IMR-90 (cell line): Measurements from ENCODE around the gene CLP1. TPM values are rescaled to one million over a fixed set of nuclear protein-coding genes. Genes with fewer than 3 reads are reported as not detected.
"Not testable (repeated sequence)": the region's sequence is repeated elsewhere in the genome, so short reads cannot be mapped to it uniquely, and the experiment has no call there.

Source experiments
- ATAC-seq: fragments of 200-7000 bp; cut with Tn5 transposase; 2 replicates; pipeline ENCODE4 v1.9.1; 2020; ENCODE audit warnings: low read depth, mild to moderate bottlenecking, moderate library complexity
- BruUV-seq: library from RNA; stranded (reverse); fragments of 400-500 nt; replicated peaks from 2 replicates; lab custom pipeline; 2021; lab: Mats Ljungman, UMichigan
- CTCF ChIA-PET: fragments of 300-600 bp; formaldehyde crosslinking; extraction: SDS; loops from one replicate; lab custom pipeline; 2021; ENCODE audit warnings: antibody characterized with exemption; lab: Yijun Ruan, JAX
- POLR2A ChIA-PET: fragments of 300-600 bp; sonication (Branson Sonifier 250); formaldehyde crosslinking; loops from one replicate; lab custom pipeline; 2022; ENCODE audit warnings: antibody characterized with exemption; ENCODE audit not compliant: unreplicated experiment; lab: Charles Lee
- DNase-seq: peaks from one replicate; pipeline ENCODE4 v3.0.0; 2013
- H2AFZ ChIP-seq: replicated peaks from 2 replicates; pipeline ENCODE3; 2013; ENCODE audit warnings: low read length, mild to moderate bottlenecking; ENCODE audit not compliant: poor library complexity
- H2AK5ac ChIP-seq: 2 replicates; pipeline ENCODE4 v1.6.1; 2013; ENCODE audit warnings: low read depth, low read length, inconsistent platforms
- H2AK9ac ChIP-seq: replicated peaks from 2 replicates; pipeline ENCODE3; 2013; ENCODE audit warnings: mild to moderate bottlenecking, low read depth, low read length, moderate library complexity; ENCODE audit not compliant: poor library complexity
- H2BK120ac ChIP-seq: 2 replicates; pipeline ENCODE4 v1.6.1; 2013; ENCODE audit warnings: low read depth, low read length, inconsistent platforms
- H2BK15ac ChIP-seq: 3 replicates; pipeline ENCODE4 v1.6.1; 2013; ENCODE audit warnings: low read depth, low read length, inconsistent platforms
- H2BK20ac ChIP-seq: 2 replicates; pipeline ENCODE4 v1.6.1; 2013; ENCODE audit warnings: low read depth, mild to moderate bottlenecking, inconsistent platforms, low read length, moderate library complexity
- H2BK5ac ChIP-seq: 2 replicates; pipeline ENCODE4 v1.6.1; 2013; ENCODE audit warnings: mild to moderate bottlenecking, low read depth, low read length, inconsistent platforms; ENCODE audit not compliant: poor library complexity, severe bottlenecking
- H3K14ac ChIP-seq: replicated peaks from 2 replicates; pipeline ENCODE4 v1.6.1; 2013; ENCODE audit warnings: low read depth, low read length, inconsistent platforms
- H3K18ac ChIP-seq: 2 replicates; pipeline ENCODE4 v1.6.1; 2013; ENCODE audit warnings: low read depth, low read length, control low read depth
- H3K23ac ChIP-seq: 2 replicates; pipeline ENCODE4 v1.6.1; 2013; ENCODE audit warnings: low read depth, low read length, inconsistent platforms
- H3K27ac ChIP-seq: 2 replicates; pipeline ENCODE4 v1.5.1; 2013; ENCODE audit warnings: mild to moderate bottlenecking, control low read depth, low read length; ENCODE audit not compliant: insufficient read depth
- H3K27me3 ChIP-seq: 2 replicates; pipeline ENCODE4 v1.6.1; 2013; ENCODE audit warnings: low read length; ENCODE audit not compliant: control insufficient read depth, insufficient read depth
- H3K36me3 ChIP-seq: 2 replicates; pipeline ENCODE4 v1.6.1; 2013; ENCODE audit warnings: low read length, mixed read lengths; ENCODE audit not compliant: control insufficient read depth, insufficient read depth
- H3K4ac ChIP-seq: 2 replicates; pipeline ENCODE4 v1.6.1; 2013; ENCODE audit warnings: low read depth, low read length, inconsistent platforms
- H3K4me1 ChIP-seq: 2 replicates; pipeline ENCODE4 v1.6.1; 2013; ENCODE audit warnings: low read length, mixed read lengths; ENCODE audit not compliant: control insufficient read depth, insufficient read depth
- H3K4me2 ChIP-seq: 2 replicates; pipeline ENCODE4 v1.6.1; 2013; ENCODE audit warnings: low read depth, mild to moderate bottlenecking, control low read depth, low read length, moderate library complexity
- H3K4me3 ChIP-seq: 2 replicates; pipeline ENCODE4 v1.5.1; 2013; ENCODE audit warnings: low read depth, mild to moderate bottlenecking, control low read depth, low read length, moderate library complexity; ENCODE audit not compliant: insufficient read depth
- H3K56ac ChIP-seq: 2 replicates; pipeline ENCODE4 v1.6.1; 2013; ENCODE audit warnings: low read length, inconsistent platforms; ENCODE audit not compliant: insufficient read depth; ENCODE audit errors: extremely low read depth
- H3K79me1 ChIP-seq, 2 experiments: 2 replicates each; pipeline ENCODE4 v1.6.1; 2013; ENCODE audit warnings: low read length in 2 of 2, inconsistent platforms in 1 of 2, low read depth in 1 of 2
- H3K9ac ChIP-seq: 2 replicates; pipeline ENCODE4 v1.6.1; 2013; ENCODE audit warnings: low read depth, low read length, control low read depth
- H3K9me1 ChIP-seq: 2 replicates; pipeline ENCODE4 v1.6.1; 2013; ENCODE audit warnings: low read length, inconsistent platforms; ENCODE audit not compliant: insufficient read depth
- H3K9me3 ChIP-seq: 2 replicates; pipeline ENCODE4 v1.6.1; 2013; ENCODE audit warnings: low read length; ENCODE audit not compliant: control insufficient read depth, insufficient read depth
- H4K20me1 ChIP-seq: 2 replicates; pipeline ENCODE4 v1.6.1; 2013; ENCODE audit warnings: low read length, inconsistent platforms; ENCODE audit not compliant: insufficient read depth
- H4K5ac ChIP-seq: 2 replicates; pipeline ENCODE4 v1.6.1; 2013; ENCODE audit warnings: mild to moderate bottlenecking, low read depth, low read length, control low read depth
- H4K8ac ChIP-seq, 2 experiments: 2 replicates each; pipeline ENCODE4 v1.6.1; 2013; ENCODE audit warnings: low read depth in 2 of 2, low read length in 2 of 2, control low read depth in 1 of 2, inconsistent platforms in 1 of 2
- H4K91ac ChIP-seq: 2 replicates; pipeline ENCODE4 v1.6.1; 2013; ENCODE audit warnings: low read depth, low read length, inconsistent platforms; ENCODE audit not compliant: insufficient read depth
- WGBS, 2 experiments: methylation state at CpG; one replicate each; pipeline versions ENCODE4 v1.1.5 to v1.1.7; 2013; ENCODE audit warnings: missing lambda C conversion rate in 2 of 2; ENCODE audit not compliant: insufficient read length in 1 of 2; ENCODE audit errors: extremely low coverage in 2 of 2; 5-methylcytosine and 5-hydroxymethylcytosine counted together
- dilution Hi-C: fragments of 300-500 bp; cut with HindIII; formaldehyde crosslinking; loops from one replicate; pipeline ENCODE4 v1.14.3; 2018; ENCODE audit warnings: low sequenced_read_pairs; ENCODE audit not compliant: unreplicated experiment
- in situ Hi-C: fragments of 300-500 bp; cut with MboI; formaldehyde crosslinking; loops from 3 replicates; pipeline ENCODE4 v1.14.3; 2019; ENCODE audit warnings: low sequenced_read_pairs, inconsistent platforms, mixed read lengths
- intact Hi-C: fragments of 100-400 bp; cut with micrococcal nuclease; formaldehyde crosslinking; loops from 2 replicates; pipeline ENCODE4 v1.10.0; 2022
- polyA plus RNA-seq, 3 experiments: library from polyadenylated mRNA; depleted of rRNA; stranded (reverse); fragments of >200 nt; gene quantifications; 2 replicates each; pipeline ENCODE4 v1.2.3, GENCODE V29; 2012; ENCODE audit warnings: low replicate concordance in 1 of 3
- total RNA-seq: library from RNA; depleted of rRNA; stranded (reverse); fragments of >200 nt; gene quantifications from 2 replicates; pipeline ENCODE4 v1.2.3, GENCODE V29; 2012
- TF ChIP-seq, protein P1 (sequence below): fragments of 150-350 bp; IDR thresholded peaks from 2 replicates; pipeline ENCODE4 v1.6.1; 2016; ENCODE audit warnings: low read depth, mild to moderate bottlenecking, low read length, moderate library complexity, borderline replicate concordance

The CLP1 gene
- total and polyA plus RNA-seq, 2 of the 4 experiments (the other 2 are of a cell fraction): 16.5 to 24.0 TPM

DNA sequence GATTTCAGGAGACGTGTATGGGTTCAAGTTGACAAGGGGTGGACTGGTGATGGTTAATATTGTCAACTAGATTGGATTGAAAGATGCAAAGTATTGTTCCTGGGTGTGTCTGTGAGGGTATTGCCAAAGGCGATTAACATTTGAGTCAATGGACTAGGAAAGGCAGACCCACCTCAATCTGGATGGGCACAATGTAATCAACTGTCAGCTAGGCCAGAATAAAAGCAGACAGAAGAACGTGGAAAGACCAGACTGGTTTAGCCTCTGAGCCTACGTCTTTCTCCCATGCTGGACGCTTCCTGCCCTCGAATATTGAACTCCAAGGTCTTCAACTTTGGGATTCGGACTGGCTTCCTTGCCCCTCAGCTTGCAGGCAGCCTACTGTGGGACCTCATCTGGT is 6.2 kb upstream of the CLP1 start:
- Histone ChIP-seq H4K8ac (no peak overlapping the region), H3K27ac (no peak overlapping the region), H3K36me3 (peaks cover 4% of the 10 kb centered on the region; the same call in 1 of the 2 replicates), H2AK5ac (no peak overlapping the region), H3K14ac (no peak overlapping the region), H3K9ac (no peak overlapping the region), H3K23ac (no peak overlapping the region), H2BK15ac (no peak overlapping the region), H2AK9ac (no peak overlapping the region), H3K27me3 (no peaks in the 10 kb centered on the region), H3K18ac (no peak overlapping the region), H4K5ac (no peak overlapping the region), H4K91ac (no peak overlapping the region), H3K4me3 (no peak overlapping the region), H2BK20ac (no peak overlapping the region), H3K4me2 (no peak overlapping the region), H3K4me1 (peaks cover 20% of the 10 kb centered on the region), H2AFZ (no peak overlapping the region), H2BK120ac (no peak overlapping the region), H3K9me3 (no peaks in the 10 kb centered on the region), H3K56ac (no peak overlapping the region), H2BK5ac (no peak overlapping the region), H3K9me1 (0 out of 2 replicates have a peak, but pooled peaks cover 8% of the 10 kb centered on the region), H3K4ac (no peak overlapping the region), H4K20me1 (peaks cover 26% of the 10 kb centered on the region), H3K79me1 (peaks cover 0 to 9% of the 10 kb centered on the region in 2 experiments; a peak in 2 of 4 replicates)
- in situ Hi-C loops (no loop called here), intact Hi-C loops (no loop called here), dilution Hi-C loops (no loop called here)
- DNase-seq (no peak), ATAC-seq (no peak)
- TF ChIP-seq, protein P1, sequence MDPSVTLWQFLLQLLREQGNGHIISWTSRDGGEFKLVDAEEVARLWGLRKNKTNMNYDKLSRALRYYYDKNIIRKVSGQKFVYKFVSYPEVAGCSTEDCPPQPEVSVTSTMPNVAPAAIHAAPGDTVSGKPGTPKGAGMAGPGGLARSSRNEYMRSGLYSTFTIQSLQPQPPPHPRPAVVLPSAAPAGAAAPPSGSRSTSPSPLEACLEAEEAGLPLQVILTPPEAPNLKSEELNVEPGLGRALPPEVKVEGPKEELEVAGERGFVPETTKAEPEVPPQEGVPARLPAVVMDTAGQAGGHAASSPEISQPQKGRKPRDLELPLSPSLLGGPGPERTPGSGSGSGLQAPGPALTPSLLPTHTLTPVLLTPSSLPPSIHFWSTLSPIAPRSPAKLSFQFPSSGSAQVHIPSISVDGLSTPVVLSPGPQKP: no peak
- ChIA-PET CTCF (interaction anchor here (0.8 kb wide), 1 partner anchor 11 kb away, joined by 3 read pairs; no protein-coding TSS in a partner anchor), POLR2A (no interaction called here)
- BruUV-seq: no TSS peak
- WGBS, 2 experiments: 85% methylated on average over 5 of the region's 7 CpGs; no CpG with 5 or more reads in 1 of the 2 experiments

DNA sequence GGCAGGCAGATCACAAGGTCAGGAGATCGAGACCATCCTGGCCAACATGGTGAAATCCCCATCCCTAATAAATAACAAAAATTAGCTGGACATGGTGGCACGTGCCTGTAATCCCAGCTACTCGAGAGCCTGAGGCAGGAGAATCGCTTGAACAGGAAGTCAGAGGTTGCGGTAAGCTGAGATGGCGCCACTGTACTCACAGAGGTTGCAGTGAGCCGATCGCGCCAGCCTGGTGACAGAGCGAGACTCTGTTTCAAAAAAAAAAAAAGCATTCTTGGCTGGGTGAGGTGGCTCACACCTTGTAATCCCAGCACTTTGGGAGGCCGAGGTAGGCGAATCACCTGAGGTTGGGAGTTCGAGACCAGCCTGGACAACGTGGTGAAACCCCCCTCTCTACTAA is 5.3 kb upstream of the CLP1 start:
- H4K5ac ChIP-seq, H3K4me3 ChIP-seq, intact Hi-C loops, H3K27ac ChIP-seq, H3K18ac ChIP-seq, BruUV-seq, H3K4ac ChIP-seq, H2AFZ ChIP-seq, H2BK120ac ChIP-seq, H2BK15ac ChIP-seq, H2AK5ac ChIP-seq, dilution Hi-C loops, H3K14ac ChIP-seq, H3K23ac ChIP-seq, H3K36me3 ChIP-seq, DNase-seq, H3K56ac ChIP-seq, H2AK9ac ChIP-seq, H3K9me3 ChIP-seq, H4K91ac ChIP-seq, in situ Hi-C loops, H3K9ac ChIP-seq, H3K79me1 ChIP-seq, H3K9me1 ChIP-seq, H2BK5ac ChIP-seq, H2BK20ac ChIP-seq, ATAC-seq, H3K27me3 ChIP-seq, H3K4me2 ChIP-seq, H4K8ac ChIP-seq: not testable (repeated sequence)
- Histone ChIP-seq H3K4me1 (peaks cover 19% of the 10 kb centered on the region), H4K20me1 (peaks cover 17% of the 10 kb centered on the region)
- 70% methylated on average over 5 of the region's 14 CpGs; no CpG with 5 or more reads in 1 of the 2 experiments for WGBS, 2 experiments
- CTCF ChIA-PET: interaction anchor here (0.8 kb wide), 1 partner anchor 12 kb away, joined by 3 read pairs; no protein-coding TSS in a partner anchor
- POLR2A ChIA-PET: interaction anchor here (0.6 kb wide), 1 partner anchor 67 kb away, joined by 5 read pairs; no protein-coding TSS in a partner anchor
